HG03457 (cell line): ENCODE data around the gene EIF5.
A peak's percentile ranks its signal among the peaks of the same experiment; 100 is the strongest.

Source experiments
- ATAC-seq: cut with Tn5 transposase; IDR thresholded peaks from one replicate; pipeline ENCODE4 v1.9.1; 2021; ENCODE audit warnings: moderate number of reproducible peaks; ENCODE audit not compliant: unreplicated experiment

EIF5 gene

DNA sequence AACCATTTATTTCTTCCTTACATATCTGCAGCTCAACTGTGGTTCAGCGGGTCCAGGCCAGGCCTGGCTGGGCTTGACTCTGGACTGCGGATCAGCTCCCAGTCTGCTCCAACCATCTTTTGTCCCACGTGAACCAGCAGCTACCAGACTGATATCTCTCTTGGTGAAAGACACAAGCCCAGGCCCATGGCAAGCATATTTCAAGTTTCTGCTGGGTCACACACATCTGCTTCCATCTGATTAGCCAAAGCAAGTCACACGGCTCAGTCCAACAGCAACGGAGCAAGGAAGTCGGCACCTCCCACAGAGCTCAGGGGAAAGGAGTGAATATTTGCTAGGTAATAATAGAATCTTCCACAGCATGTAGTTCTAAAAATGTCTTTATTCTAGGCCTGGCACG is 26.5 kb downstream of the EIF5 start:
- no peak for ATAC-seq

DNA sequence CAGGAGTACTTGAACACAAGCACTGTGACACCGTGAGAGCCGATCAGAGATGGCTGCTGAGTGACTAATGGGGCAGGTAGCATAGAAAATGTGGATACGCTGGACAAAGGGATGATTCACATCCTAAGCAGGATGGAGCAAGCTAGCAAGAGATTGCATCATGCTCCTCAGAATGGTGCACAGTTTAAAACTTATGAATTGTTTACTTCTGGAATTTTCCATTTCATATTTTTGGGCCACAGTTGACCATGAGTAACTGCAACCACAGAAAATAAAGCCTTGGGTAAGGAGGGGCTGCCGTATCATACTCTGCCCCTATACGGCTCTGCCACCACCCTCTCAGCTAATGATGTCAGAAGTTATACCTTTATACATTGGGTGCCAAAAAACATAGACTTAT is 27.8 kb downstream of the EIF5 start:
- ATAC-seq: no peak

DNA sequence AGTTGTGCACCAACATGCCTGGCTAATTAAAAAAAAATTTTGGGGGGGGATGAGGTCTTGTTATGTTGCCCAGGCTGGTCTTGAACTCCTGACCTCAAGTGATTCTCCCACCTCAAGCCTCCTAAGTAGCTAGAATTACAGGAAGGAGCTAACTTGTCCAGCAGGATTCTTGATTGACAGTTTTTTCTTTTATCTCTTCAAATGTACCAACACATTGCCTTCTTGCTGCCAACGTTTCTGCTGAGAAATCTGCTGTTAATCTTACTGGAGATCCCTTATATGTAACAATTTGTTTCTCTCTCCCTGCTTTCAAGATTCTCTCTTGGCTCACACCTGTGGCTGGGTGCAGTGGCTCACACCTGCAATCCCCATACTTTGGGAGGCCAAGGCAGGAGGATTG is 28.7 kb downstream of the EIF5 start:
- no peak for ATAC-seq

DNA sequence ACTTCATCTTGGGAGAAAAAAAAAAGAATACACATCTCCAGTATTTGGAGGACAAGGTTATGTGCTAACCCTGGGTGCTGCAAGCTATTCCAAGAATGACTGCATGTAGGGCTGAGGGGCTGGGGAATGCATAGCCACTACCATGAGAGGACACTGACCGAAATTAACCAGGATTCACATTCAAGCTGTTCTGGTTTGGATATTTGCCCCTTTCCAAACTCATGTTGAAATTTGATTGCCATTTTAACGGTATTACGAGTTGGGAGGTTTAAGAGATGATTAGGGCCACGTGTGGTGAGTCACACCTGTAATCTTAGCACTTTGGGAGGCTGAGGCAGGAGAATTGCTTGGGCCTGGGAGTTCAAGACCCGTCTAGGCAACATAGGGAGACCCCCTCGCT is 32.7 kb downstream of the EIF5 start:
- ATAC-seq: no peak

DNA sequence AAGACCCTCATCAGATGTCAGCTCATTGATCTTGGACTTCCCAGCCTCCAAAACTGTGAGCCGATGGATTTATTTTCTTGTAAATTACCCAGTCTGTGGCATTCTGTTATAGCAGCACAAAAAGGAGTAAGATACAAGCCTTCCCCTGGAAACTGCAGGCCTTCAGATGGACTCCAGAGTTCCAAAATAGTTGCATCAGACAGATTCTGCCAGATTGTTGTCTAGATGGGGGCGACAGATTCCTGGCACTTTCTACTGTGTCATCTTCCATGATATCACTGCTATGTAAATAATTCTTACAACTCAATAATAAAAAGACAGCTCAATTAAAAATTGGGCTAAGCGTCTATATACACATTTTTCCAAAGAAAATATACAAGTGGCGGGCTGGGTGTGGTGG is 34.0 kb downstream of the EIF5 start:
- no peak for ATAC-seq

DNA sequence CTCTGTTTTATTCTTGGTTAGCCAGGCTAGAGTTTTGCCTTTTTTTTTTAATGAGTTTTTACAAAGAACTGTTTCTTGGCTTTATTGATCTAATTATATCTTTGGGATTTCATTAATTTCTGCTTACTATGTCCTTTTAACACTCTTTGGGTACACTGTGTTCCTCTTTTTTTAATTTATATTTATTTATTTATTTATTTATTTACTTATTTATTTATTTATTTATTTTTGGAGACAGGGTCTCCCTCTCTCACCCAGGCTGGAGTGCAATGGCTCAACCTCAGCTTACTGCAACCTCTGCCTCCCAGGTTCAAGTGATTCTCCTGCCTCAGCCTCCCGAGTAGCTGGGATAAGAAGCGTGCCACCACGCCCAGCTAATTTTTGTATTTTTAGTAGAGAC is 36.0 kb downstream of the EIF5 start:
- ATAC-seq: no peak

DNA sequence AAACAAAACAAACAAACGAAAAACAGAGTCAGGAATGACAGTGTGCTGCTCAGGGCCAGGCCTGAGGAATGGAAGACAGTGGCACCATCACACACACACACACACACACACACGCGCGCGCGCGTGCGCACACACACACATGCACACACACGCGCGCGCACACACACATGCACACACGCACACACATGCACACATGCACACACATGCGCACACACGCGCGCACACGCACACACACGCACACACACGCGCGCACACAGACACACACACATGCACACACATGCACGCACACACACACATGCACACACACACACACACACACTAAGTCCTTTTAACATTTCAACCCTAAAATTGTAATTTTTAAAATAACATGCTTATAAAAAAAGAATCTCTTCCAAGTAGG is 38.0 kb downstream of the EIF5 start:
- ATAC-seq: no peak

DNA sequence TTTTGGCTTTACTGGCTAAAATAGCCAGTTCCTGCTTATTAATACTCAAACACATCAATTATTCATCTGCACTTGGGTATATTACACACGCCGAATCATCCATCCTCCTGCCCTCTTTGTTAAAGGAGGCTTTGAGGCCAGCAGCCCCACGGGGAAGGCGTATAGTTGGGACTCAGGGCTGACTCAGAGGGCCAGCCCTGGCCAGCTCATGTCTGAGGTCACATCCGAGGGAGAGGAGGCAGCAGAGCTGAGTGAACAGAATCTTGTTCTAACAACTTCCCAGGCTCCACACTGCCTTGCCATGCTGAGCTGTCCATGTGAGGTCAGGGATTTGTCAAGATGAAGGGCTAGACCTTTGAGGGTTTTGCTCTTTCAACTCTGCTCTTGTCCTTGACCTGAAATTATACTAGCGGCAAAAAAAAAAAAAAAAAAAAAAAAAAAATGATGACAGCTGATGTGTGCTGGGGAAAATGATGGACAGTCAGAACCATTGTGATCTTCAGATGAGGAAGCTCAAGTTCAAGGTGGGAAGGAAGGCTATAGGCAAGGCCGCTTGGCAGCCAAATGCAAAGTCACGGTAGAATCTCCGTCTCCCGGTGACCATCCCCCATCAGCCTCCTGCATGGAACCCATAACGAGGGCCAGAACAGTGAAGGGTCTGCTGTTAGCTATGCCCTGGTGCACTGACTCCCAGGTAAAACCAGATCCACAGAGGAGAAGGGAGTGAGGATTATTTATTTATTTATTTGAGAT is 38.7 kb downstream of the EIF5 start:
- no peak for ATAC-seq

DNA sequence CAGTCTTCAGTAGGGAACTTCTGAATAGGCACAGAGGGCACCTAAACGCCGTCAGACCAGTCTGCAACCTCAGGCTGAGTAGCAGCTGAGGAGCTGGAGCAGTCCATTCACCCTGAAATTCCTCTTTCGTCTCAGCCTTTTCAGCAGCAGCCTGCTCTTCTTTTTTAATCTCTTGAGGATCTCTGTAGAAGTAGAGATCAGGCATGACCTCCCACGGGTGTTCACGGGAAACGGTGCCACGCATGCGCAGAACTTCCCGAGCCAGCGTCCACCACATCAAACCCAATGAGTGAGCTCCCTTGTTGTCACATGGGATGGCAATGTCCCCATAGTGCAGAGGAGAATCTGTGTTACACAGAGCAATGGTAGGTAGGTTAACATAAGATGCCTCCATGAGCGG is 40.1 kb downstream of the EIF5 start:
- ATAC-seq: no peak

DNA sequence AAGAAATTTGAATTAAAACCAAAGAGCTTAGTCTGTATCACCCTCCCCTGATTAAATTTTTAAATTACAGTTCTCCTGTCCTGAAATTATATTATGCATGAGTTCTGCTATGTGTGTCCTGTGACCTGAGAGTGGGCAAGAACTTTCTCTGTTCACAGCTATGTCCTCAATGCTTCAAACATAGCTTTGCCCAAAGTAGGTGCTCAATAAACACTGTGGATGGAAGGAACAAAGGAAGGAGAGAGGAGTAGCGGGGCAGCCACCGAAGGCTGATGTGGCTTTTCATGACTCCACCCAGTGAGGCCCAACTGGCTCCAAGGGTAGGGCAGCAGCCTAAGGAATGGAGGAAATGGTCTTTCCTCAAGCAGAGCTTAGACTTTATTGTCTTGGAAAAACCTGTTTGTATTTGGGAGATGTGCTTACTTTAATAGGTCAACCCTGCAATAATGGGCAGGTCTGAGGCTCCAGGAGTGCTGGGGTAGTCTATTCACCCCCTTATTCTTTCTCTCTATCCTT is 43.5 kb downstream of the EIF5 start:
- ATAC-seq: no peak

DNA sequence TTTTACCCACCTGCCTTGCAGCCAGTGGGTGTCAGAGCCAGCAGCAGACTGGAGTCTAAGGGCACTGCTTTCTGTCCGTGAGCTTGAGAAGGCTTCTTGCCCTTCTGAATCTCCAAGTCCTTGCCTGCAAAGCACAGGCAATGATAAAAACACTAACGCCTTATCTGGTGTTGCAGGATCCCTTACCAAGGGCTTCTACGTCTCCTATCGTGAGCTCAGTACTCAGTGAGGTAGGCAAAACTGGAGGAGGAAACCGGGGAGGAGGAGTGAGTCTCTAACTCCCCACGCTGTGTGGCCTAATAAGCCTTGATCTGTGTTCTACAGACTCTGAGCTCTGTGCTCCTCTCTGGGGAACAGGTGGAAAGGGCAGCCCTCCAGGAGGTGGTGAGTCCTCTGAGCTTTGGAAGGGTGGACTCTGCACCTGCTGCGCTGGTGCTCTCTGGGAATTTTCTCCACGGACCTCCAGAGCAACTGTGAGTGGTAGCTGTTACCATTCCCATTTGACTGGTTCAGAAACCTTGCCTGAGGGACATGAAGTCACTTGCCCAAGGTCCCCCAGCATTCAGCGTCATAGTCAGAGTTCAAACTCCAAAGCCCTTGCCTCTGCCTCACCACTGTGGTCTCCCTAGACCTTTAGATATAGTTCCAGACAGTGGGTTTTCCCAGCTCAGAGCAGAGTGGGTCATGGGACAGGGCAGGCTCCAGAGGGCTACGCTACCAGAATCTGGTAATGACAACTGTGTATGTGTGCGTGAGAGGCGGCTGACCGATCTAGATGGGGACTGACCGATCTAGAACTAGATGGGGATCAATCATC is 44.2 kb downstream of the EIF5 start:
- ATAC-seq: no peak

DNA sequence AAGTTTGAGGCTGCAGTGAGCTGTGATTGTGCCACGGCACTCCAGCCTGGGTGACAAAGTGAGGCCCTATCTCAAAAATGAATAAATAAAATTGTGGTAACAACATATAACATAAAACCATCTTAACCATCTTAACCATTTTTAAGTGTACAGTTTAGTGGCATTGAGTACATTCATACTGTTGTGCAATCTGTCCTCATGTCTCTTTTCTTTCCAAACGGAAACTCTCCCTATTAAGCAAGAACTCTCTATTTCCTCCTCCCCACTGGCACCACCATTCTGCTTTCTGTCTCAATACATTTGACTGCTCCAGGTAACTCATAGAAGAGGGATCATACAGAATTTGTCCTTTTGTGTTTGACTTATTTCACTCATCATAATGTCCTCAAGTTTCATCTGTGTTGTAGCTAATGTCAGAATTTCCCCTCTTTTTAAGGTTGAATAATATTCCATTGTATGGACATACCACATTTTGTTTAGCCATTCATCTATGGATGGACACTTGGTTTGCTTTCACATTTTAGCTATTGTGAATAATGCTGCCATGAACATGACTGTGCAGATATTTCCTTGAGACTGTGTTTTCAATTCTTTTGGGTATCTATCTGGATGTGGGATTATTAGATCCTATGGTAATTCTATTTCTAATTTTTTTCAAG is 46.8 kb downstream of the EIF5 start:
- no peak for ATAC-seq

DNA sequence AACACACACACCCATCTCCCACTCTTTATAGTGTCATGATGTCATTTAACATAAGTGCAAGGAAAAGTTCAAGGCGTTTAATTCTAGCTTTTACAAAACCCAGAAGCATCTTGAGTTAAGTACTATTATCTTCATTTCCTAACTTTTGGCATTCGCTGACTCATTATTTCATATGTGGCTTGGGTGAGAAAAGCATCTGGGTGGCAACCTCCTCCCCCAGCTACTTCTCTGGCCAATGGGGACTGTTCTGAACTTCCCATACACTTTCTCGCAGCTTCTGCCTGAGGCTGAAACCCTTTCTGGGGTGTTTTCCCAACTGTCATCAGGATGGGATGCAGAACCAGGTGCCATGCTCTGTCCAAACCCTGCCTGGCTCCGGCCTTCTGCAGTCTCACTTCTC is 48.3 kb downstream of the EIF5 start:
- no peak for ATAC-seq

DNA sequence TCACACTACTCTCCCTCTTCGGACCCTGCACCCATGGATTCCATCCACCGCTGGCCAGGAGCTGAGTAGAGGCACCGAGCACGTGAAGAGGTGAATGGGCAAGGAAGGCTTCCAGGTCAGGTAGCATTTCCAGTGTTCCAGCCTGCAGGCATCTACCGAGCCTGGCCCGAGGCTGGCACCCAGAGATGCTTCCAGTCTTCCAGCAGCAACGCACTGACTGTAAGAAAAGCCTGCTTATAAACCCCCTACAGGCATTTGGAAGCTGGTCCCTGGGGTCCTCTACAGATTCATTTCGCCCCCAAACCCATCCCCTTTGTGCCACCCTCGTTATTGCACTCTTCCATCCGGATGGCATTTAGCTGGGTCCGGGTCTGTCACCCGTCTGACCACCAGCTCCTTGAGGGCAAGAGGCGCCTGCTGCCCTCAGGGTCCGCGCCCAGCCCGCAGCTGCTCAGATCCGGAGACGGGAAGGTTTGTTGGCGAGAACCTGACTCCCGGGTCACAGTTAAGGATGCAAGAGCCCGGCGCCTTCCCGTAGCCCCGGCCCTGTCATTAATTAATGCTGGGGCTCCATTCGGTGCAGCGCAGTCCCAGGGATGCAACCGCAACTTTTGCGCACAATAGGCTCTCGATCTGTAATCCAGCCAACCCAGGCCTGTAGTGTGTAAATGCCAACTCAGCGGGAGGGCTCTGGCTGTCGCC is 50.6 kb downstream of the EIF5 start:
- peak; percentile 11 for ATAC-seq

DNA sequence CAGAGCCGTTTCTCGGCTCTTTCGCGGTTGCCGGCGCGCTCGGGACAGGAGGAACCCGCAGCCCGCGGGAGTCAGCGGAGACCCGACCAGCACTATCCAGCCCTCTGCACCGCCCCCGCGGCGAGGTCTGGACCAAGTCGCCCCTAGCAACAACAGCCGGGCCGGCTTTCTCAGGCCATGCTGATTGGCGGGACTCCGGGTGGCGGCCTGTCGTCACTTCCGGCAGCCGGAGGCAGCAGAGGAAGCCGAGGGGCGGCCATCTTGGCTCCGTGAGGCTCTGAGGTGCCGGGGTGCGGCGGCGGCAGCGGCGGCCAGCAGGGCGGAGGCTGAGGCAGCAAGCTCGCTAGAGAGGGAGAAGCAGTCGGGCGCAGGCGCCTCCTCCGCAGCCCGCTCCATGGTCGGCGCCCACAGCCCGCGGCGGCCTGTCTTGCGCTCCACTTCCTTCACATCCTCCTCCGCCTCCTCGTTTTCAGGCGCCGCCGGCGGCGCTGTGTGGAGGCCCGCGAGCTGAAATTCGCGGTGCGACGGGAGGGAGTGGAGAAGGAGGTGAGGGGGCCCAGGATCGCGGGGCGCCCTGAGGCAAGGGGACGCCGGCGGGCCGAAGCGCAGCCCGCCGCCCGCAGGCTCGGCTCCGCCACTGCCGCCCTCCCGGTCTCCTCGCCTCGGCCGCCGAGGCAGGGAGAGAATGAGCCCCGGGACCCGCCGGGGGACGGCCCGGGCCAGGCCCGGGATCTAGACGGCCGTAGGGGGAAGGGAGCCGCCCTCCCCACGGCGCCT is 51.3 kb downstream of the EIF5 start, which contains the start of gene MARK3:
Gene MARK3, plus strand, starts transcription at position 264 of the 777 bp plus-strand sequence. CDS start 615 bp downstream, outside the sequence.
- ATAC-seq: peak; percentile 89

DNA sequence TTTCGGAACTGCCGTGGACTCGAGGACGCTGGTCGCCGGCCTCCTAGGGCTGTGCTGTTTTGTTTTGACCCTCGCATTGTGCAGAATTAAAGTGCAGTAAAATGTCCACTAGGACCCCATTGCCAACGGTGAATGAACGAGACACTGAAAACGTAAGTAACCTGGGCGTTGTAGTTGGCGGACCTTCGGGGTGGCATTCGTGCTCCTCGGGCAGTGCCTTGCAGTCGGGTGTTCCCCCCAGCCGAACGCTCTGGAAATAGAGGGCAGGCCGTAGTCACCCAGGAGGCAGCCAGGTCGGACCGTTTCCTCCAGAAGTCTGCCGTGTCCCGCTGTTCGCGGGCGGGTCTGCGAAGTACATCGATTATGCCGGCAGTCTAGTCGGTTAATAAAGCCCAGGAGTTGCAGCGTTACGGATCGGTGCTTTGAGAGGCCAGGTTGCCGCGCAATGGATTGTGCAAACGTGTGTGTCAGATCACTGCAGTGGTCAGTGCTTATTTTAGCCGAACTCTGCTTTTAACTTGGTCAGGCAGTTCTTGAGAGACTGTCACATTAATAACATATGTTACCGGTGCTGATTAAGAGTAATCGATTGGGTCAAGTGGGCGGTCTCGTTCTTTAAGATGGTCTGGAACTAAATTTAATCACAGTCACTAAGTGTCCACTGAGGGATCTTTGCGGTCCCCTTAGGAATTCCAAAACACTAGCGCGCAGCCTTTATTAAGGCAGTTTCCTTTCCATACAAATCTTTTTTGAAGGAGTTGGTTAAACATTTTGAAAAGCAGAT is 52.1 kb downstream of the EIF5 start:
- ATAC-seq: no peak

DNA sequence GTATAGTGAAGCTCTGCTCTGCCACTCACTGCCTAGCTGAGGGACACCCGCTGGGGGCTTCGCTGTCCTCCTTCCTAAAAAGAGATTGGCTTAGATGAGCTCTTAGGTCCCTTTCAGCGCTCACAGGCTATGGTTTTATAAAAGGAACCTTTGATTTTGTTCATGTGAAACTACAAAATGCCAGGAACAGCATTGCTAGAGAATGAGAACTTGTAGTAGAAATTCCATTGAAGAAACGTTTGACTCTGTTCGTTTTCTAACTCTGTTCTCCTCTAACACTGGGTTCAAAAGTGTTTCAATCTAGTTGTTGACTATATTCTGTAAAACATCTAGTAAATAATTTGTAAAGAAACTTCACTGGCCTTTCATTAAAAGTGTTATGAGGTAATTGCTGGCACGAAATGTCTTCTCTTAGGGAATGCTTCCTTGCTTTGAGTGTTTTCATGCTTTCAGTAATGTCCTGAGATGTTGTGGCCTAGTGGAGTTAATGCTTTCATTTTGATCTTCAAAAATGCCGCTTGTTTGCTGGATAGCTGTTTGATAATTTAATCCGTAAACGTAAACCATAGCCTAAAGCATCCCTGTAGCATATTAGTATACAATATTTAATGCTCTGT is 52.8 kb downstream of the EIF5 start:
- ATAC-seq: no peak

DNA sequence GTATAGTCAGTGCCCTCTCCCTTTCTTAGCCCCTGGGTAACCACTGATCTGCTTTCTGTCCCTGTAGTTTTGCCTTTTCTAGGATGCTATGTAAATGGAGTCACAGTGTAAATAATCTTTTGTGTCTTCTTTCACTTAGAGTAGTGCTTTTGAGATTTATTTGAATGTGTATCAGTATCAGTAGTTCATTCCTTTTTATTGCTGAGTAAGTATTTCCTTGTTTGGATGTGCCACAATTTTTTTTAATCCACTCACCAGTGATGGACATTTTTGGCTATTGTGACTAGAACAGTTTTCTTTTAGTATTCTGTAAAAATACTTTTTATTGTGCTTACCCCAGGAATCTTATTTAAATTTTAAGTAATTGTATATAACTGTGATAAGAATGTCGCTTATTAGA is 54.6 kb downstream of the EIF5 start:
- ATAC-seq: no peak

DNA sequence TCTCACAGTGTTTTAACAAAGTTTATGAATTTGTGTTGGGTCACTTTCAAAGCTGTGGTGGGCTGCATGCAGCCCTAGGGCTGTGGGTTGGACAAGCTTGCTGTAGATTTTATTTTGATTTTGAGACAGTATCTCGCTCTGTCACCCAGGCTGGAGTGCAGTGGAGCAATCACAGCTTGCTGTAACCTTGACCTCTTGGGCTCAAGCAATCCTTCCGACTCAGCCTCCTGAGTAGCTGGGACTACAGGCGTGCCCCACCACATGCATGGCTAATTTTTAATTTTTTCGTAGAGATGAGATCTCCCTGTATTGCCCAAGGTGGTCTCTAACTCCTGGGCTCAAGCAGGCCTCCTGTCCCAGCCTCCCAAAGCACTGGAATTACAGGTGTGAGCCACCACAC is 56.6 kb downstream of the EIF5 start:
- no peak for ATAC-seq
